GM13977 (cell line): ENCODE data around the gene KRT82.

Source experiments
- DNase-seq: peaks from one replicate; pipeline ENCODE4 v3.0.0; 2012; ENCODE audit warnings: low spot score
- in situ Hi-C: fragments of 300-500 bp; cut with MboI; formaldehyde crosslinking; loops from one replicate; pipeline ENCODE4 v1.12.0; 2022; ENCODE audit warnings: low sequenced_read_pairs, low pct_unique_long_range_greater_than_20kb, mixed read lengths, inconsistent platforms; ENCODE audit not compliant: unreplicated experiment
- TF ChIP-seq, protein P1 (sequence below): IDR thresholded peaks from 2 replicates; pipeline ENCODE4 v1.5.1; 2012; ENCODE audit warnings: mild to moderate bottlenecking, control low read depth; ENCODE audit not compliant: insufficient read depth; ENCODE audit errors: extremely low read depth, missing control alignments

The KRT82 gene

DNA sequence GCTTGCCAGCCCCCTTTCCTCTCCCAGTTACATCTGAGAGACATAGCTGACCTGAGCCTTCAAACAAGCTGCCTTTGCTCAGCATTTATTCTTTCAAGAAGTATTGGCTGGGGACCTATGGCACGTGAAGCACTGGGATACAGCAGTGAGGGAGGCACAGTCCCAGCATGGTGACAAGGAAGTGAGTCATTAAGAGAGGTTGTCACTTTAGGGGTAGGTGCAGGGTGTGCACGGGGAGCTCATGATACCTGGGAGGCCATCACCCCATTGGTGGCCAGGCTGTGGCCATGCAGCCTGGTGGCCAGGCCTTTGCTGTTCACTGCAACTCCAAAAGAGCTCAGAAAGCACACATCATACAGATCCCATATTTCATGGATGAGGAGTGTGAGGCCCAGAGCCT, 33.7 kb upstream of the KRT82 start:
- no peak for DNase-seq
- in situ Hi-C loops: no loop called here
- TF ChIP-seq, protein P1, sequence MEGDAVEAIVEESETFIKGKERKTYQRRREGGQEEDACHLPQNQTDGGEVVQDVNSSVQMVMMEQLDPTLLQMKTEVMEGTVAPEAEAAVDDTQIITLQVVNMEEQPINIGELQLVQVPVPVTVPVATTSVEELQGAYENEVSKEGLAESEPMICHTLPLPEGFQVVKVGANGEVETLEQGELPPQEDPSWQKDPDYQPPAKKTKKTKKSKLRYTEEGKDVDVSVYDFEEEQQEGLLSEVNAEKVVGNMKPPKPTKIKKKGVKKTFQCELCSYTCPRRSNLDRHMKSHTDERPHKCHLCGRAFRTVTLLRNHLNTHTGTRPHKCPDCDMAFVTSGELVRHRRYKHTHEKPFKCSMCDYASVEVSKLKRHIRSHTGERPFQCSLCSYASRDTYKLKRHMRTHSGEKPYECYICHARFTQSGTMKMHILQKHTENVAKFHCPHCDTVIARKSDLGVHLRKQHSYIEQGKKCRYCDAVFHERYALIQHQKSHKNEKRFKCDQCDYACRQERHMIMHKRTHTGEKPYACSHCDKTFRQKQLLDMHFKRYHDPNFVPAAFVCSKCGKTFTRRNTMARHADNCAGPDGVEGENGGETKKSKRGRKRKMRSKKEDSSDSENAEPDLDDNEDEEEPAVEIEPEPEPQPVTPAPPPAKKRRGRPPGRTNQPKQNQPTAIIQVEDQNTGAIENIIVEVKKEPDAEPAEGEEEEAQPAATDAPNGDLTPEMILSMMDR: no peak

DNA sequence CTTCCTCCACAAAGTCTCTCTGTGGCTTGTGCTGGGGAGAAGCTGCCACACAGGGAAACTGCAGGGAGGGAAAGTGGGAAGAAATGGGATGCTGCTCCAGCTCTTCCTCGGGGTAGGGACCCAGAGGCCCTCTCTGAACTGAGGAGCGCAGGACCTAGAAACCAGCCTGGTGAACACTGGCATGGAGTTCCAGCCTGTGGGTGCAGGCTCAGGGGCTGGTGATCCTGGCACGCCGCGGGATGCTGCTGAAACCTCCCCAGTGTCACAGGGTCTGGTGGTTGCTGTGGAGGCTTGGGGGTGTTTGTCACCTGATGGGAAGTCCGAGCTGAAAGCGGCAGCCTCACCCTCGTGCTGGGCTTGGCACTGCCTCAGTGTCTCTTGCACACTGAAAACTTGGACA, 33.3 kb upstream of the KRT82 start:
- TF ChIP-seq, protein P1: no peak
- no peak for DNase-seq
- in situ Hi-C loops: no loop called here

DNA sequence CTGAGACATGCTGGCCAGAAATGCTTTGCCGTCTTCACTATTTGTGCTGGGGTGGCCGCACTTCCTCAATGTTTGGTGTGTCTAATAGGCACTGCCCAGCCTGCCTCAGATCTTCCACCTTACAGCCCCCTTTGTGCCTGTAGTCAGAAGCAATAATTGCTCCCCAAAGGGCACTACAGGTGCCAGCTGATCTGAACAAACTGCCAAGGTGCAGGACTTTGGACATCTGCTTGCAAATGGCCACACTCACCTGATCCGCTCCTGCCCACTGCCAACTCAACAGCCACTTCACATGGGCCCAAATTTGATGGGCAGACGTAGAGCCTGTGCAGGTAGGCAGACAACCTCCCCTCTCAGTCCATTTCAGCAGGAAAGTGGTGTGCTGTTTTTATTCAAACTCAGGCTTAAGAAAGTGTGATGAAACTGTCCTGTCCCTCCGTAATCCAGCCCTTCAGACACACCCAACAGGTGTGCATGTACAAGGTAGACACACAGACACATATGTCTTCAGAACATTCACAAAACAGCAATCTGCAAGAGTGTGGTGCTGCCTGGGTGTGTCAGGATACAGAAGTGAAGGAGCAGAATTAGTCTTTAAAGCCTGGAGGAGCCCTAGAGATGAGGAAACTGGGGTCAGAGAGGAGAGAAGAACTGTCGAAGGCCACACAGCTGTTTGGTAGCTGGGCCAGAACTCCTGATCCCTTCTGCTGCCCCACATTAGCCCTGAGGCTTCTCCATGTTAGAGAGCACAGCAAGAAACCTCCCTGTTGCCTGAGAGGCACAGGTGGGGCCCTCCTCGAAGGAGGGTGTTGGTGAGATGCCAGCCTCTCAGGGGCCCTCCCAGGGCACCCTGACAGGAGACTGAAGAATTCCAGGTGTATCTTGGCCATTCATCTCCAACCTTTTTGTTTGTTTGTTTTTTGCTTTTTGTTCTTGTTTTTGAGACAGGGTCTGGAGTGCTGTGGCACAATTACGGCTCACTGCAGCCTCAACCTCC, 32.5 kb upstream of the KRT82 start:
- TF ChIP-seq, protein P1: no peak
- no peak for DNase-seq
- in situ Hi-C loops: no loop called here

DNA sequence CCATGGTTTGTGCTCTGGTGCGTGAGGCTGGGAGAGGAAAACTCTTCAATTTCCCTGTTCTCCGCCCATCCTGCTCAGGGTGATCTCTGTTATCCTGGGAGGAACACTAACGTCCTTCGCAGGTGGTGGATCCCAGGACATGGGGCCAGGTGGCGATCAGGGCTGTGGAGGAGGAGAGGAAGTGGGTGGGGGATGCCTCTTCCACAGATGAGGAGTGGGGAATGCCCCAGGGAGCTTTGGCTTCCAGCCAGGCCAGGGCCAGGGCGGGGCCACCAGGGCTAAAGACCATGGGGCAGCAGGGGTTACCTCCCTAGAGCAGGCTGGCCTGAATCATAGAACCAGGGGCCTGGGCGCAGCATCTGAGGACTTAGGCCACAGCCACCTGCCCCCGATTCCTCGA, 31.4 kb upstream of the KRT82 start:
- in situ Hi-C loops: no loop called here
- TF ChIP-seq, protein P1: no peak
- DNase-seq: no peak

DNA sequence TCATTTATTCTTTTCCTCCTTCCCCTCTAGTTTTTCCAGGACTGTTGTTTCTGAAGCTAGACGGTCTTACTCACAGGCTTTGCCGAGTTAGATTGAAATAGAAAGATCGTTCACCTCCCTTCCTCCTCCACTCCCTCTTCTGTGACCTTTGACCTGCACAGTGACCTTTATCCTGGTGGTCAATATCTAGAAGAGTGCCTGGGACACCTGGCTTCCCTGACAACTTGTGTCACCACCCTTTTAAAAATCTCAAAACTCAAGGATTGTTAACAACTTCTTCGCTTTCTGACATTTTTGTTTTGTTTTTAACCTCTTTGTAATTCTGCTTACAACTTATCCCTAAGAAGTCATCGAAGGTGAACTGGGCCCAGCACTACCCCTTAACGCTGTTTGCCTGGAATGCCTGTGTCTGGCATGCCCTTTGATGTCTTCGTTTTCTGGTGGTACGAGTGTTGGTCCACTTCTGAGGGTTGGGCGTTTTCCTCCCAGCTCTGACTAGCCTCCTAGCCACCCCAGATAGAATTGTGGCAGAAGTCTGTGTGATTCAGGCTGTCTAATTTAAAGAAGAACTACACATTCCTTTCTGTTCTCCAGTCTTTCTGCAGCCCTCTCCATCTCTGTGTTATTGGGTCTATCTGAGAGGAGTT, 30.8 kb upstream of the KRT82 start:
- TF ChIP-seq, protein P1: no peak
- in situ Hi-C loops: no loop called here
- no peak for DNase-seq

DNA sequence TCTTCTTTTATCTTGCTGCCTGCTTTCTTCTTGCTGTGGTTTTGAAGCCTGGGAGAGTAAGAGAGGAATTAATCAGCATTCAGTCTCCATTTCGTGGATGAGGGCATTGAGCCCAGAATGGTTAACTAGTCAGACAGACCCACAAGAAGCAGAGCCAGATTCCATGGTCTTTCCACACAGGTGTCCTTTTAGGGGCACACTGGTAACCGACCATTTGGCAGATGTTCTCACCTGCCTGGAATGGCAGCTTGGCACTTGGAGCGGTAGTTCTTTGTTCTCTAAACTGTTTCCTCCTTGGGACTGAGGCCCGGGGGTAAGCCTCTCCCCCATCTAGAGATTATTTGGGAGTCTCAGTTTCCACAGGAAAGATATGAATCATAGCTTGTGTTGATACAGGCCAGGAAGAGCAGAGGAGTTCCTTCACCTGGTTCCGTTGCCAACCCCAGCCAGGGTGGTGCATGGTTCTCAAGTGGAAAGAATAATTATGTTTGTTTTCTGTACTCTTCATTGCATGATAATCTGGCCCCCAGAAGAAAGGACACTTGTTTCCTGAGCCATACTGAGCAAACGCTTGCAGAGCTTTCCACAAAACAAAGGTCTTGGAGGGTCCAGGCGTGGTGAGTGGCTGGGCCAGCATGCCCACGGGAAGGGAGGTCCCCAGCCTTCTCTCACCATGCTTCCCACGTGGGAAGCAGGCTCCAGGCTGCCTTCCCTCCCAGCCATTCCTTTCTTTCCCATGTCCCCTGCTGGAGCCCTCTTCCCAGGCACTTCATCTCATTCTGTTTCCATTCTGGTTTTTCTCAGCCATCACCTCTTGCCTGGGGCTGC, 30.1 kb upstream of the KRT82 start:
- no peak for DNase-seq
- TF ChIP-seq, protein P1: no peak
- in situ Hi-C loops: no loop called here
